SK-N-SH (cell line): ENCODE measurements around the gene LMO4. TPM values are rescaled to one million over a fixed set of nuclear protein-coding genes. Genes with fewer than 3 reads are reported as not detected.

ENCODE experiments used
- CTCF ChIA-PET: fragments of 300-600, 350-600 bp; formaldehyde crosslinking; extraction: SDS; loops from one replicate; lab custom pipeline; 2021; lab: Yijun Ruan, JAX
- POLR2A ChIA-PET: fragments of 350-600 bp; sonication (Branson Sonifier 250); formaldehyde crosslinking; extraction: SDS; loops from one replicate; lab custom pipeline; 2020; ENCODE audit warnings: antibody characterized with exemption, inconsistent platforms; lab: Yijun Ruan, JAX
- DNase-seq: peaks from one replicate; pipeline ENCODE4 v3.0.0; 2012
- H2AFZ ChIP-seq: fragments of 200-600 bp; sonication (generic); 2 replicates; pipeline ENCODE4 v1.8.1; 2016; ENCODE audit warnings: antibody characterized with exemption, mild to moderate bottlenecking, low read depth
- H3F3A ChIP-seq: fragments of 200-600 bp; sonication (generic); replicated peaks from 2 replicates; pipeline ENCODE3; 2016; ENCODE audit warnings: antibody characterized with exemption, mild to moderate bottlenecking; ENCODE audit not compliant: insufficient read depth
- H3K27ac ChIP-seq, 2 experiments: fragments of 200-500 bp in 1 of 2; fragments of 200-600 bp in 1 of 2; sonication (Bioruptor generic) in 1 of 2; sonication (generic), shearing (Covaris generic) in 1 of 2; 2 replicates each; pipeline versions ENCODE4 v1.5.1 to v1.6.1; 2014 to 2016; ENCODE audit warnings: low read depth in 2 of 2, inconsistent platforms in 1 of 2, low read length in 1 of 2, mild to moderate bottlenecking in 1 of 2, mixed read lengths in 1 of 2
- H3K27me3 ChIP-seq: fragments of 200-600 bp; sonication (generic), shearing (Covaris generic); 2 replicates; pipeline ENCODE4 v1.6.1; 2016; ENCODE audit warnings: mixed run types; ENCODE audit not compliant: insufficient read depth
- H3K36me3 ChIP-seq, 2 experiments: fragments of 200-500 bp in 1 of 2; fragments of 200-600 bp in 1 of 2; sonication (Bioruptor generic) in 1 of 2; sonication (generic) in 1 of 2; replicated peaks in 1 of 2; 2 replicates each; pipeline versions ENCODE3 to v1.5.1; 2014 to 2016; ENCODE audit warnings: low read length in 1 of 2, mild to moderate bottlenecking in 1 of 2; ENCODE audit not compliant: insufficient read depth in 2 of 2, control insufficient read depth in 1 of 2
- H3K4me1 ChIP-seq, 2 experiments: fragments of 200-500 bp in 1 of 2; fragments of 200-600 bp in 1 of 2; sonication (Bioruptor generic) in 1 of 2; sonication (generic), shearing (Covaris generic) in 1 of 2; 2 replicates each; pipeline versions ENCODE4 v1.5.1 to v1.6.1; 2014 to 2016; ENCODE audit warnings: low read depth in 1 of 2, low read length in 1 of 2, mixed run types in 1 of 2; ENCODE audit not compliant: insufficient read depth in 2 of 2, control insufficient read depth in 1 of 2
- H3K4me2 ChIP-seq: fragments of 200-600 bp; sonication (generic), shearing (Covaris generic); 2 replicates; pipeline ENCODE4 v1.6.1; 2017; ENCODE audit warnings: mixed run types
- H3K4me3 ChIP-seq, 2 experiments: fragments of 200-500 bp in 1 of 2; fragments of 200-600 bp in 1 of 2; sonication (Bioruptor generic) in 1 of 2; sonication (generic), shearing (Covaris generic) in 1 of 2; 2 replicates each; pipeline versions ENCODE4 v1.5.1 to v1.8.1; 2014 to 2016; ENCODE audit warnings: low read depth in 2 of 2, inconsistent platforms in 1 of 2, low read length in 1 of 2, mild to moderate bottlenecking in 1 of 2, mixed read lengths in 1 of 2, moderate library complexity in 1 of 2
- H3K79me2 ChIP-seq: fragments of 200-600 bp; sonication (generic); 2 replicates; pipeline ENCODE4 v1.8.1; 2017; ENCODE audit warnings: mild to moderate bottlenecking; ENCODE audit not compliant: insufficient read depth
- H3K9ac ChIP-seq: fragments of 200-600 bp; sonication (generic); 2 replicates; pipeline ENCODE4 v1.6.1; 2017; ENCODE audit warnings: mixed run types
- H3K9me2 ChIP-seq: fragments of 200-600 bp; sonication (generic); 2 replicates; pipeline ENCODE4 v1.6.1; 2017; ENCODE audit warnings: mixed run types
- H3K9me3 ChIP-seq: fragments of 200-600 bp; sonication (generic); 2 replicates; pipeline ENCODE4 v1.6.1; 2017; ENCODE audit warnings: mixed run types, mild to moderate bottlenecking, moderate library complexity
- H4K20me1 ChIP-seq: fragments of 200-600 bp; sonication (generic); 2 replicates; pipeline ENCODE4 v1.6.1; 2017; ENCODE audit warnings: mild to moderate bottlenecking, mixed run types; ENCODE audit not compliant: insufficient read depth
- ELF1 ChIP-seq: IDR thresholded peaks from 2 replicates; pipeline ENCODE4 v1.4.0; 2012
- FOSL2 ChIP-seq: IDR thresholded peaks from 2 replicates; pipeline ENCODE4 v1.4.0; 2012; ENCODE audit warnings: low read depth, mild to moderate bottlenecking, moderate library complexity, borderline replicate concordance
- FOXM1 ChIP-seq: IDR thresholded peaks from 2 replicates; pipeline ENCODE4 v1.4.0; 2012; ENCODE audit warnings: low read depth, mild to moderate bottlenecking
- GABPA ChIP-seq: IDR thresholded peaks from 2 replicates; pipeline ENCODE4 v1.4.0; 2012; ENCODE audit warnings: low read depth, mild to moderate bottlenecking
- GATA2 ChIP-seq: sonication (generic); formaldehyde crosslinking; IDR thresholded peaks from 2 replicates; pipeline ENCODE4 v1.5.0; 2020; ENCODE audit warnings: mild to moderate bottlenecking, missing genetic modification reagents
- MXI1 ChIP-seq: IDR thresholded peaks from 2 replicates; pipeline ENCODE4 v1.6.1; 2012; ENCODE audit warnings: mild to moderate bottlenecking, low read depth, low read length, improper control_type of control experiment
- NFIC ChIP-seq: IDR thresholded peaks from 2 replicates; pipeline ENCODE4 v1.4.0; 2012; ENCODE audit warnings: borderline replicate concordance
- POLR2AphosphoS5 ChIP-seq: IDR thresholded peaks from 2 replicates; pipeline ENCODE4 v1.6.1; 2012; ENCODE audit warnings: low read depth, low read length
- RFX5 ChIP-seq: IDR thresholded peaks from 2 replicates; pipeline ENCODE4 v1.6.1; 2012; ENCODE audit warnings: mild to moderate bottlenecking, improper control_type of control experiment, low read length
- RXRA ChIP-seq: IDR thresholded peaks from 2 replicates; pipeline ENCODE4 v1.4.0; 2012; ENCODE audit warnings: low read depth, mild to moderate bottlenecking, borderline replicate concordance
- TAF1 ChIP-seq: IDR thresholded peaks from 2 replicates; pipeline ENCODE4 v1.6.1; 2012; ENCODE audit warnings: low read depth, mild to moderate bottlenecking, low read length, moderate library complexity, borderline replicate concordance
- TCF12 ChIP-seq: IDR thresholded peaks from 2 replicates; pipeline ENCODE4 v1.4.0; 2012
- TEAD4 ChIP-seq: IDR thresholded peaks from 2 replicates; pipeline ENCODE4 v1.4.0; 2012; ENCODE audit warnings: mild to moderate bottlenecking, borderline replicate concordance; ENCODE audit not compliant: insufficient read depth
- ZBTB33 ChIP-seq: IDR thresholded peaks from 2 replicates; pipeline ENCODE4 v1.4.0; 2012; ENCODE audit warnings: low read depth, borderline replicate concordance
- WGBS: methylation state at CpG from one replicate; pipeline ENCODE4 v1.1.6; 2017; ENCODE audit warnings: low lambda C conversion rate; 5-methylcytosine and 5-hydroxymethylcytosine counted together
- polyA plus RNA-seq, 3 experiments: library from polyadenylated mRNA; depleted of rRNA; stranded (reverse); fragments of >200 nt; gene quantifications; 2 replicates each; pipeline ENCODE4 v1.2.3, GENCODE V29; 2012
- TF ChIP-seq, protein P1 (sequence below): fragments of 150-350 bp; IDR thresholded peaks from 2 replicates; pipeline ENCODE4 v1.6.1; 2016; ENCODE audit warnings: mild to moderate bottlenecking, low read depth, low read length
- TF ChIP-seq, protein P2 (sequence below): IDR thresholded peaks from 2 replicates; pipeline ENCODE4; 2012
- TF ChIP-seq, protein P3 (sequence below): IDR thresholded peaks from 2 replicates; pipeline ENCODE4 v1.4.0; 2012; ENCODE audit warnings: low read depth, borderline replicate concordance
- TF ChIP-seq, protein P4 (sequence below): IDR thresholded peaks from 2 replicates; pipeline ENCODE4 v1.4.0; 2012; ENCODE audit warnings: low read depth

Gene LMO4
- polyA plus RNA-seq, 1 of the 3 experiments (the other 2 are of a cell fraction): 64.7 TPM

DNA sequence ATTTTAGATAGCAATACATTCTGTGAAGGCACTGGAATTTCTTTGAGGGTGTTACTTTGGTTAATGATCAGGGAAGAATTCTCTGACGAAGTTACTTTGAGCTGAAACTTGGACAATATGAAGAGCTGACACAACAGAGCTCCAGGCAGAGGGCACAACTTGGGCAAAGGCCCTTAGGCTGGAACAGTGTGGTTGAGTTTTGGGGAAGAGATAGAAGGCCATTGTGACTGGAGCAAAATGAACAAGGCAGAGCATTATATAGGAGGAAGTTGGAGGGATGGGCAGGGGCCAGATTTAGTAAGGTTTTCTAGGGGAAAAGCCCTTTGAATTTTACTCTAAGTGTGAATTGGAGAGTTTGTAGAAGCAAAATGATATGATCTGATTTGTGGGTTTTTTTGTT, 30.9 kb downstream of the LMO4 start:
- H3K9ac ChIP-seq: no peak overlapping the region
- CTCF ChIA-PET: interaction anchor here (1.3 kb wide), 1 partner anchor 33 kb away, joined by 4 read pairs; no protein-coding TSS in a partner anchor
- H3K9me3 ChIP-seq: no peaks in the 10 kb centered on the region
- no peaks in the 10 kb centered on the region for H3K36me3 ChIP-seq
- H3K27me3 ChIP-seq: no peaks in the 10 kb centered on the region
- no peaks in the 10 kb centered on the region for H3K79me2 ChIP-seq
- no peaks in the 10 kb centered on the region; a peak in 1 of 4 replicates for H3K4me1 ChIP-seq
- no peak for DNase-seq
- H3K27ac ChIP-seq: no peak overlapping the region
- no peak overlapping the region for H3K4me3 ChIP-seq
- 96% methylated on average over 1 of the region's 1 CpG for WGBS
- H3K9me2 ChIP-seq: no peaks in the 10 kb centered on the region
- H3F3A ChIP-seq: peaks cover 4% of the 10 kb centered on the region
- H4K20me1 ChIP-seq: no peaks in the 10 kb centered on the region
- no peak overlapping the region for H3K4me2 ChIP-seq
- POLR2A ChIA-PET: no interaction called here
- TF ChIP-seq FOSL2: no peak
- TF ChIP-seq, protein P1, sequence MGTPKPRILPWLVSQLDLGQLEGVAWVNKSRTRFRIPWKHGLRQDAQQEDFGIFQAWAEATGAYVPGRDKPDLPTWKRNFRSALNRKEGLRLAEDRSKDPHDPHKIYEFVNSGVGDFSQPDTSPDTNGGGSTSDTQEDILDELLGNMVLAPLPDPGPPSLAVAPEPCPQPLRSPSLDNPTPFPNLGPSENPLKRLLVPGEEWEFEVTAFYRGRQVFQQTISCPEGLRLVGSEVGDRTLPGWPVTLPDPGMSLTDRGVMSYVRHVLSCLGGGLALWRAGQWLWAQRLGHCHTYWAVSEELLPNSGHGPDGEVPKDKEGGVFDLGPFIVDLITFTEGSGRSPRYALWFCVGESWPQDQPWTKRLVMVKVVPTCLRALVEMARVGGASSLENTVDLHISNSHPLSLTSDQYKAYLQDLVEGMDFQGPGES: no peak
- TF ChIP-seq, protein P2, sequence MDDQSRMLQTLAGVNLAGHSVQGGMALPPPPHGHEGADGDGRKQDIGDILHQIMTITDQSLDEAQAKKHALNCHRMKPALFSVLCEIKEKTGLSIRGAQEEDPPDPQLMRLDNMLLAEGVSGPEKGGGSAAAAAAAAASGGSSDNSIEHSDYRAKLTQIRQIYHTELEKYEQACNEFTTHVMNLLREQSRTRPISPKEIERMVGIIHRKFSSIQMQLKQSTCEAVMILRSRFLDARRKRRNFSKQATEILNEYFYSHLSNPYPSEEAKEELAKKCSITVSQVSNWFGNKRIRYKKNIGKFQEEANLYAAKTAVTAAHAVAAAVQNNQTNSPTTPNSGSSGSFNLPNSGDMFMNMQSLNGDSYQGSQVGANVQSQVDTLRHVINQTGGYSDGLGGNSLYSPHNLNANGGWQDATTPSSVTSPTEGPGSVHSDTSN: no peak
- TF ChIP-seq TAF1: no peak
- TF ChIP-seq, protein P3, sequence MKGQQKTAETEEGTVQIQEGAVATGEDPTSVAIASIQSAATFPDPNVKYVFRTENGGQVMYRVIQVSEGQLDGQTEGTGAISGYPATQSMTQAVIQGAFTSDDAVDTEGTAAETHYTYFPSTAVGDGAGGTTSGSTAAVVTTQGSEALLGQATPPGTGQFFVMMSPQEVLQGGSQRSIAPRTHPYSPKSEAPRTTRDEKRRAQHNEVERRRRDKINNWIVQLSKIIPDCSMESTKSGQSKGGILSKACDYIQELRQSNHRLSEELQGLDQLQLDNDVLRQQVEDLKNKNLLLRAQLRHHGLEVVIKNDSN: no peak
- TF ChIP-seq, protein P4, sequence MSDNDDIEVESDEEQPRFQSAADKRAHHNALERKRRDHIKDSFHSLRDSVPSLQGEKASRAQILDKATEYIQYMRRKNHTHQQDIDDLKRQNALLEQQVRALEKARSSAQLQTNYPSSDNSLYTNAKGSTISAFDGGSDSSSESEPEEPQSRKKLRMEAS: no peak
- no peak for TF ChIP-seq FOXM1
- TF ChIP-seq NFIC: no peak
- TF ChIP-seq RFX5: no peak
- TF ChIP-seq GATA2: no peak
- no peak for TF ChIP-seq RXRA
- TF ChIP-seq GABPA: no peak
- TF ChIP-seq ELF1: no peak
- TF ChIP-seq TCF12: no peak
- no peak overlapping the region for H2AFZ ChIP-seq

- TF ChIP-seq ZBTB33: no peak
- no peak for TF ChIP-seq NFIC
- no peak for TF ChIP-seq TEAD4
- TF ChIP-seq GATA2: no peak
- no peak for TF ChIP-seq POLR2AphosphoS5
- TF ChIP-seq FOSL2: no peak
- TF ChIP-seq MXI1: no peak
- TF ChIP-seq, all 33 proteins: peak for 0
- POLR2A ChIA-PET: no interaction called here
- Histone ChIP-seq H3F3A (peaks cover 4% of the 10 kb centered on the region), H3K36me3 (no peaks in the 10 kb centered on the region), H3K27me3 (no peaks in the 10 kb centered on the region), H4K20me1 (no peaks in the 10 kb centered on the region), H3K27ac (no peak overlapping the region), H3K4me1 (no peaks in the 10 kb centered on the region), H3K4me2 (no peak overlapping the region), H3K4me3 (no peak overlapping the region), H3K9ac (no peak overlapping the region), H3K9me3 (no peaks in the 10 kb centered on the region), H2AFZ (no peak overlapping the region), H3K79me2 (no peaks in the 10 kb centered on the region), H3K9me2 (no peaks in the 10 kb centered on the region)
- CTCF ChIA-PET: no interaction called here
- no peak for DNase-seq
- WGBS: 58% methylated on average over 5 of the region's 5 CpGs
These were observed 33.6 kb downstream of the LMO4 start for GRCh38 chr1:87362063-87362833.
